ENCODE data around the gene BTF3L4.
"Not testable (repeated sequence)": the region's sequence is repeated elsewhere in the genome, so short reads cannot be mapped to it uniquely, and the experiment has no call there.

Gene BTF3L4

GRCh38 chr1:52055066-52055865 lies 829 bp upstream of the BTF3L4 start, which contains the start of gene TXNDC12:
TXNDC12 (minus strand) TSS chr1:52055191; CDS start chr1:52055096, 95 bp downstream.
- peak; percentile 91 for DNase-seq (ENCODE audit: low spot score)

- no peak for DNase-seq (ENCODE audit: low spot score)
These were observed 281 bp upstream of the BTF3L4 start for GRCh38 chr1:52055866-52056162.

- DNase-seq (ENCODE audit: low spot score) = no peak
These were observed 789 bp downstream of the BTF3L4 start for GRCh38 chr1:52056937-52057231.

GRCh38 chr1:52057255-52057654 lies 1.2 kb downstream of the BTF3L4 start:
- DNase-seq (ENCODE audit: low spot score) = no peak

GRCh38 chr1:52057876-52058415 lies 1.9 kb downstream of the BTF3L4 start:
- no peak for DNase-seq (ENCODE audit: low spot score)

GRCh38 chr1:52059321-52059720 lies 3.2 kb downstream of the BTF3L4 start:
- no peak for DNase-seq (ENCODE audit: low spot score)

GRCh38 chr1:52059888-52060287 lies 3.8 kb downstream of the BTF3L4 start:
- DNase-seq (ENCODE audit: low spot score) = no peak

- no peak for DNase-seq (ENCODE audit: low spot score)
These were observed 4.7 kb downstream of the BTF3L4 start for GRCh38 chr1:52060822-52061221.

GRCh38 chr1:52063192-52063591 lies 7.1 kb downstream of the BTF3L4 start:
- DNase-seq (ENCODE audit: low spot score) = no peak

GRCh38 chr1:52070704-52071103 lies 14.6 kb downstream of the BTF3L4 start:
- DNase-seq (ENCODE audit: low spot score) = no peak

- no peak for DNase-seq (ENCODE audit: low spot score)
These were observed 16.2 kb downstream of the BTF3L4 start for GRCh38 chr1:52072291-52072690.

- not testable (repeated sequence) for DNase-seq (ENCODE audit: low spot score)
These were observed 21.2 kb downstream of the BTF3L4 start for GRCh38 chr1:52077277-52077676.

GRCh38 chr1:52080014-52080415 lies 23.9 kb downstream of the BTF3L4 start:
- DNase-seq (ENCODE audit: low spot score) = no peak

GRCh38 chr1:52087892-52088291 lies 31.8 kb downstream of the BTF3L4 start:
- not testable (repeated sequence) for DNase-seq (ENCODE audit: low spot score)

- not testable (repeated sequence) for DNase-seq (ENCODE audit: low spot score)
These were observed 38.2 kb downstream of the BTF3L4 start for GRCh38 chr1:52094300-52094699.

- DNase-seq (ENCODE audit: low spot score) = no peak
These were observed 40.1 kb downstream of the BTF3L4 start for GRCh38 chr1:52096216-52096615.

- DNase-seq (ENCODE audit: low spot score) = no peak
These were observed 42.2 kb downstream of the BTF3L4 start for GRCh38 chr1:52098139-52098871.

- DNase-seq (ENCODE audit: low spot score) = no peak
These were observed 46.4 kb downstream of the BTF3L4 start for GRCh38 chr1:52102336-52103013.

GRCh38 chr1:52111492-52111891 lies 55.4 kb downstream of the BTF3L4 start:
- peak; percentile 26 for DNase-seq (ENCODE audit: low spot score)

GRCh38 chr1:52112489-52112888 lies 56.4 kb downstream of the BTF3L4 start:
- DNase-seq (ENCODE audit: low spot score) = no peak

- DNase-seq (ENCODE audit: low spot score) = no peak
These were observed 63.4 kb downstream of the BTF3L4 start for GRCh38 chr1:52119301-52120079.

- no peak for DNase-seq (ENCODE audit: low spot score)
These were observed 66.3 kb downstream of the BTF3L4 start for GRCh38 chr1:52122384-52122783.

Measured in globus pallidus (tissue), 1 donor.